Adrenal gland (tissue), 5 donors: Measurements from ENCODE around the gene GGTLC2.

ENCODE experiments used
- CTCF ChIP-seq, 6 experiments: fragments of 450-650 bp in 4 of 6; fragments of 200-600 bp in 2 of 6; sonication (generic) in 1 of 6; IDR thresholded peaks; 1 replicate in 5 of 6; 2 replicates in 1 of 6; pipeline versions ENCODE4 v1.5.1 to v1.8.0; 2016 to 2021; ENCODE audit warnings: antibody characterized with exemption in 6 of 6, mild to moderate bottlenecking in 2 of 6, moderate library complexity in 1 of 6
- POLR2A ChIP-seq, 2 donors: fragments of 450-650 bp; IDR thresholded peaks; one replicate each; pipeline ENCODE4 v1.6.1; 2017; ENCODE audit warnings: antibody characterized with exemption in 2 of 2, mild to moderate bottlenecking in 2 of 2, moderate library complexity in 1 of 2
- donor health status: DM: no; HTN: no; CAD: no.

GRCh38 chr22:22691055-22691454 lies 46.6 kb downstream of the GGTLC2 start:
- no peak for TF ChIP-seq CTCF (IDR thresholded peaks at IDR 0.05)
- no peak for TF ChIP-seq POLR2A (IDR thresholded peaks at IDR 0.05)
